HG03064 (cell line): ENCODE measurements around the gene ME2.
"Not testable (repeated sequence)": the region's sequence is repeated elsewhere in the genome, so short reads cannot be mapped to it uniquely, and the experiment has no call there.

Experiments used
- ATAC-seq: cut with Tn5 transposase; IDR thresholded peaks from one replicate; pipeline ENCODE4 v1.9.1; 2021; ENCODE audit warnings: low read depth; ENCODE audit not compliant: unreplicated experiment

The ME2 gene

GRCh38 chr18:50878345-50879301 lies at the start of gene ME2:
TSS of gene ME2 (plus strand) at chr18:50879118. CDS start at chr18:50895821, 16,703 bp downstream.
- peak; percentile 94 for ATAC-seq

GRCh38 chr18:50829644-50830043 lies 49.3 kb upstream of the ME2 start:
- no peak for ATAC-seq

DNA sequence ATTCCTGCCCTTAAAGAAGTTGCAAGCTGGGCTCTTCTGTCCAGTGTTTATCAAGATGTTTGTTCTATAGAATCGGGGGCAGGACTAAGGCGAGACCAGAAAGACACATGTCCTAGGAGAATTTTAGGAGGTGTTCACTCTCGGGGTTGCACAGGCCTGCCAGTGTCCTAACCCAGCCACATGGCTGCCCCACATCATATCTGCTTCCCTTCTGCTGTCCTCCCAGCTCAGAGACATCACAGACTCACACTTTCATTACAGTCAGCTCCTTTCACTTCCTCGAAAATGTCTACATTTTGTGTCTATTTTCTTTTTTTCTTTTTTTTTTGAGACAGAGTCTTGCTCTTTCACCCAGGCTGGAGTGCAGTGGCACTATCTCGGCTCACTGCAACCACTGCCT lies 48.4 kb upstream of the ME2 start:
- peak; percentile 44 for ATAC-seq

DNA sequence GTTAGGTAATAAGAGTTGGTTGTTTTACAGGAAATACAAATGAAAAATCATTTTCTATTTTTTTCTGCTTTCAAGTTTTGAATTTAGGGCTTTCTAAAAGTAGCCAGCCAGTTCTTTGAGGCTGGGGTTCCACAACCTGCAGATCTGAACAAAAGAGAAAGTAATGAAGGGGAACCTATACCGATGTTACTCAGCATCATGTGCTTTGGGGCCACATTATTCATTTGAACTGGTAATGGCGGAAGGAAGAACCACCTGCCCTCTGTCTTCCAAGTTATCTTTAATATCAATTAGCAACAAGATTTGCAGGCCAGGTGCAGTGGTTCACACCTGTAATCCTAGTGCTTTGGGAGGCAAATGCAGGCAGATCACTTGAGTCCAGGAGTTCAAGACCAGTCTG lies 46.2 kb upstream of the ME2 start:
- peak; percentile 68 for ATAC-seq

GRCh38 chr18:50833496-50833895 lies 45.4 kb upstream of the ME2 start:
- ATAC-seq = not testable (repeated sequence)

- no peak for ATAC-seq
These were observed 42.4 kb upstream of the ME2 start for GRCh38 chr18:50836521-50836957.

DNA sequence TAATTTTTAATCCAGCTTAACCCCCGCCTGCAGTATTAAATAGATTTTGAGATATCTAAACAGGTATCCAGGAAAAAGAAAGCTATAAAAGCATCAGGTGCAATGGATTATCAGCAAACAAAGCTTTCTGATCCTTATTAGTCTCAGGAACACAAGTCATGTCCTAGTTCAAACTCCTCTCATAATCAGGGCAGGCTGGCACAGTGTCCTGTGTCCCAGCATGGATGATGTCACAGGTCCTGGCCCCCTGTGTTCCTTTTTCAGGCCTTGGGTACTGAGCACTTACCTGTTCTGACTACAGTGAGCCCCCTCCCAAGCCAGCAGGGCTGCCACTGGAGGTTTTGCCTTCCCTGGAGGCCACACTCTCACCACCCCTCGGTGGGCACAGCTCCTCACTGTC lies 39.6 kb upstream of the ME2 start:
- ATAC-seq = no peak

DNA sequence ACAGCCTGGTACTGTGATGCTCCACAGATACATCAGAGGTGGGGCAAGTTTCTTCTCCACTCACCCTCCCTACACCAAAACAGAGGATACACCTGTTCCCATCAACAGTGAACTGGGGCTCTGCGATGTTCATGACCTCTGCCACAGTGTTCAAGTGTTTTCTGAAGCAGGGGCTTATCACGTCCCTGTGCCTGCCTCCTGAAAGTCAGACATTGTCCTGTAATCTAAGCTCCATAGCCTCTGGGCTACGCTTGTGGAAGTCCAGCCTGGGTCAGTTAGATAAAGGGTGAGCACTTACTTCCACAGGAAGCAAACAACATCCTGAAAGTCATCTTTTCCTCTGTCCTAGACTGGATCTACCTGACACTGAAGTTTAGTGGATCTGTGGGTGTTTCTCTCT lies 38.9 kb upstream of the ME2 start:
- no peak for ATAC-seq

- no peak for ATAC-seq
These were observed 36.1 kb upstream of the ME2 start for GRCh38 chr18:50842846-50843245.

GRCh38 chr18:50844554-50844953 lies 34.4 kb upstream of the ME2 start:
- ATAC-seq = no peak

DNA sequence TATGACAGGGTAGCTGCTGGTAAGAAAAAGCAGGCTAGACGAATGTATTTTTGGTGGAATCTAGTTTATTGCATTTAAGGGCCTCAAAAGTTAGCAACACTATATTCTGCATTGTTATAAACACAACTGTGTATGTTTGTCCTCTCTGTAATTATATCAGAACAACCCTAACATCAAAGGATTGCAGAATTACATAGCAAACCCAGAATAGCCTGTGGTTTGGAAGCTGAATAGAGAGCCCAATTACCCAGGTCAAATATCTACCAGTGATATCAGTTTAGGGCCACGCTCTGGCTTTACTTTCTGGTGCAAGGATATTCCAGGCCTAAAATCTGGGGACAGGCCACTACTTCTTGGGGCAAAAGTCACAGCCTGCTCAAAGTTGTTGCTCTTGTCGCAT lies 34.0 kb upstream of the ME2 start:
- ATAC-seq = no peak

DNA sequence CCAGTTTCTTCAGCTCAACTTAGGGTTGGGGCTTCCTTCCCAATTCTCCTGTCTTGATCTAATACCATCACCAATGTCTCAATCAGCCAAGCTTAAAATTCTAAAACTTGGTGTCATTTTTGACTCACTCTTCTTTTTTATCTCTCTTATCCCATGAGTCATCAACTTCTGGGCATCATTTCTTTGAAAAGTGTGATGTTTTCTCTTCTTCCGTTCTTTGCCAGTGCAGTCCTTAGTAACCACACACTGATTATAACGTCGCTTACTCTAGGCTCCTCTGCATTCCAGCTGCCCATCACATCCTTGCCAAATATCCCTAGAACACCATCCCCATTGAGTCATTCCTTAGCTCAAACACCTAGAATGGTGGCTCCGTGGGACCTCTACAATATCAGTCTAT lies 31.7 kb upstream of the ME2 start:
- ATAC-seq = no peak

- no peak for ATAC-seq
These were observed 30.8 kb upstream of the ME2 start for GRCh38 chr18:50848061-50848551.

DNA sequence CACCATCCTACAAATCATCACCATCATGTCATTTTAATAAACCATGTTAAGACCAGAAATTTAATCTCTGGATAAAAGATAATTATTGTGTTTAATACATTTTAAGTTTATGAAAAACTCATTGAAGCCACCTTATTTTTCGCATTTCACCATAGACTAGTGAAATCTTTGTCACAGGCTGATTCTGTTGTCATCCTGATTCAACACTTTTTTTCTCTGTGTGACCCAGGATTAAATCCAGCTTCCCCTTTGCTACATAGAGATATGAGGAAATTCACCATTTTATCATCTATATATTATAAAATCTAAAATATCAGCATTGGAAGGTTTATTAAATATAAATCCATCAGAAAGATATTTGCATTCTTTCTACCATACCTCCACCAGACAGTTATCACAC lies 29.9 kb upstream of the ME2 start:
- no peak for ATAC-seq

DNA sequence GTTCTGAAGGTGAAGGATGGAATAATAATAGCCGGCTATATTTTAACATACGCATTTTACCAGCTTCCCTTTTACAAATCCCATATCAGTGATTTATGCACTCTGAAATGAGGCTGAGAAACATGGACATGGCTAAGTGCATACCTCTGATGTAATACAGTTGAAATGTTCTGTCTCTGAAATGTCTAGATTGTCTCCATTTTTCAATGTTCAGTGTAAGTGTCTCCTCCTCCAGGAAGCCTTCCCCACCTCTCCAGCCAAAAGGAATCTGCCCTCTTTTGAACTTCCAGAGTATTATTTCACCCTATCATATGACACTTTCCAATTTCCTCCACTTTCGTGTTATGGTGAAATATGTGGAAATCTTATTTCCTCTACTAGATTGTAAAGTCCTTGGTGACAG lies 29.5 kb upstream of the ME2 start:
- ATAC-seq = no peak

DNA sequence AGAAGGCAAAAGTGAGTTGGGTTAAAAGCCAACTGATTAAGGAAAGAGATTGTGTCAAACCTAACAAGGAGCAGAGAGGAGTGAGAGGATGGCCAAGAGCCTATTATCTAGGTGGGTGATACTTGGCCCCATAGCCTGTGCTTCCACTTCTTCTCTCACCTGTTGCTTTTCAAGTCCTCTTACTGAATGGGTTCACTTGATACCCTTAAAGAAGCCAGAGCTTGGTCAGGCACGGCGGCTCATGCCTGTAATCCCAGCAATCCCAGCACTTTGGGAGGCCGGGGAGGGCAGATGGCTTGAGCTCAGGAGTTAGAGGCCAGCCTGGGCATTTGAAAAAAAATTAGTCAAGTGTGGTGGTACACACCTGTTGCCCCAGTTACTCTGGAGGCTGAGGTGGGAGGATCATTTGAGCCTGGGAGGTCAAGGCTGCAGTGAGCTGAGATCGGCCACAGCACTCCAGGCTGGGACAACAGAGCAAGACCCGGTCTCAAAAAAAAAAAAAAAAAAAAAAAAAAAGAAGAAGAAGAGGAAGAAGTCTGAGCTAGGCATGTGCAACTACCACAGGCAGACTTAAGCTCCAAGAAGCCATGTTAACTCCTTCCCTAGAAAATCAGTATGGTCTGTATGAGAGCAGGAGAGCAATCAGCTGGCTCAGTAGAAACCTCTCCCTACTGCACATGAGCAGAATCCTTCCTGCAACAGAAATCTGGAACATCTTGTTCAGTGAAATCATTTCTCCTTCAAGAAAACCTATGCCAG lies 28.4 kb upstream of the ME2 start:
- no peak for ATAC-seq

DNA sequence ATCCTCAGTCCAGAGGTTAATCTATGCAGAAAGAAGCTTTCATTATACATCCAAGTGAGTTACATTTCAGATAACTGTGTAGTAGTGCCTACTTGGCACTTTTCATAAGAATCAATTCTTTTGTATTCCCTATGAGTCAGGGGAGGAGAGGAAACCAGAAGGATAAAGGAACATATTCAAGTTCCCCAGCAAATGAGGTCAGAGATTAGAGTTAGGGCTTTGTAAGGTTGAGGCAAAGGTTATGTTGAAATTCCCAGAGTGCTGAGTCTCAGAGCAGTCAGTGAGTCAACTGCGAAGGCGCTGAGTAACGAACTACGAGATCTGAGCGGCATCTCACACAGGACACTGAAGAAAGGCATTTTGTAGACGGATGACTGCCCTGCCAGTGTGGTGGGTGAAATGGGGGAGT lies 25.1 kb upstream of the ME2 start:
- no peak for ATAC-seq

DNA sequence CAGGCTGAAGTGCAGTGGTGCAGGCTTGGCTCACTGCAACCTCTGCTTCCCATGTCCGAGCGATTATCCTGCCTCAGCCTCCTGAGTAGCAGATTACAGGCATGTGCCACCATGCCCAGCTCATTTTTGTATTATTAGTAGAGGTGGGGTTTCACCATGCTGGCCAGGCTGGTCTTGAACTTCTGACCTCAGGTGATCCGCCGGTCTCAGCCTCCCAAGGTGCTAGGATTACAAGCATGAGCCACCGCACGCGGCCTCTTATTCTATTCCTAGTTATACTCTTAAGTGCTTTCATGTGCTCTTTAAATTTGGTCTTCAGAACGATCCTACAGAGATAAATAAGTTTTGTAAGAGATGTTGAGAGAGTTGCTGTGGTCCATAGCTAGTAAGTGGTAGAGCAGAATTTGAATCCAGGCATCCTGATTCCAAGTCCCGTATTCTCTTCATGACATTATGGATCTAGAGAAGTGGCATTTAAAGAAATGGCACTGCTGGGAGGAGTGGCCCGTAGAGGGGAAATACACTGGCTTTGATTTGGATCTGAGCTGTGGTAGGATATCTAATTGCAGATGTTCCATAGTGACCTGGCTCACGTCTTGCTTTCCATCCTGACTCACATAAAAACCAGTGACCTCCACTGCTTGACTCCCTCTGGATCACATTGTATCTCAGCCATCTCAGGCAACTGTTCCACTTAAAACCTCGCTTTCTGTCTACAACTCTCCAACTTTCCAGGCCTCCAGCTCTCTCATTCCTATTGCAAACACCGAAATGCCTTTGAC lies 22.8 kb upstream of the ME2 start:
- ATAC-seq = no peak

GRCh38 chr18:50857166-50857565 lies 21.8 kb upstream of the ME2 start:
- not testable (repeated sequence) for ATAC-seq

DNA sequence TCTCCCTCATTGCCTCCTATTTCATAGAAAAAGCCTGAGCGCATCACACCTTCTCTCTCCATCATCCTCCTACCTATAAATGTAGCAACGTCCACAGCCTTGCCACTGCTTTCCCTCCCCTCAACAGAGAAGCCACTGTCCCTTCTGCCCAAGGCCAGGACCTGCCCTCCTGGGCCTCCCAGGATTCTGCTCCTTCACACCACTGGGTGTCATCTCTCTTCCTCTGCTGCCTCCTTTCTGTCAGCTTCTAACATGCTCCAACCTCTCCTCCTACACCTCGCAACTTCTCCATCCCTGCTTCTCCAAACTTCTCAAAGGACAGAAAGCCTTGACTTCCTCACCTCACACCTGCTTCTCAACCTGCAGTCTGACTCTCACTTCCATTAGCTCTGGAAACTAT lies 21.2 kb upstream of the ME2 start:
- no peak for ATAC-seq
